HCT116 (cell line): ENCODE results near the gene SLC26A9. TPM values are rescaled to one million over a fixed set of nuclear protein-coding genes. Genes with fewer than 3 reads are reported as not detected.

ENCODE experiments used
- ATAC-seq: fragments of 200-7000 bp; cut with Tn5 transposase; 2 replicates; pipeline ENCODE4 v1.9.1; 2020; ENCODE audit warnings: mild to moderate bottlenecking, moderate library complexity
- BruUV-seq: library from RNA; stranded (reverse); fragments of 400-500 nt; replicated peaks from 2 replicates; lab custom pipeline; 2021; lab: Mats Ljungman, UMichigan
- CTCF ChIA-PET: fragments of 300-600 bp; sonication (Branson Sonifier 250); formaldehyde crosslinking; loops from one replicate; lab custom pipeline; 2021; ENCODE audit warnings: antibody characterized with exemption; lab: Charles Lee
- POLR2A ChIA-PET: fragments of 300-600, 350-600 bp; sonication (Branson Sonifier 250); formaldehyde crosslinking; loops from one replicate; lab custom pipeline; 2021; ENCODE audit warnings: antibody characterized with exemption; lab: Charles Lee
- RAD21 ChIA-PET, 2 experiments: fragments of 300-600 bp; sonication (Branson Sonifier 250); formaldehyde crosslinking; loops; one replicate each; lab custom pipeline; 2023; ENCODE audit warnings: low total read pairs in 2 of 2; ENCODE audit not compliant: uncharacterized antibody in 2 of 2, unreplicated experiment in 2 of 2, low non-redundant PET in 1 of 2; lab: Charles Lee
- DNase-seq: peaks from one replicate; pipeline ENCODE4 v3.0.0-alpha.2; 2010; ENCODE audit warnings: low read depth, low spot score
- H2AFZ ChIP-seq: fragments of 200-600 bp; shearing (Covaris generic), sonication (generic); 2 replicates; pipeline ENCODE4 v1.6.1; 2017; ENCODE audit warnings: low read depth, mixed run types, mixed read lengths, antibody characterized with exemption, low read length; ENCODE audit not compliant: poor library complexity, severe bottlenecking
- H3K27ac ChIP-seq: 2 replicates; pipeline ENCODE4 v1.5.1; 2012; ENCODE audit warnings: low read depth, low read length
- H3K27me3 ChIP-seq: fragments of 200-600 bp; sonication (generic); 2 replicates; pipeline ENCODE4 v1.6.1; 2016; ENCODE audit warnings: mixed run types, low read length, mixed read lengths; ENCODE audit not compliant: insufficient read depth
- H3K36me3 ChIP-seq, 2 experiments: fragments of 200-500 bp in 1 of 2; fragments of 200-600 bp in 1 of 2; sonication (Bioruptor generic) in 1 of 2; sonication (generic) in 1 of 2; 2 replicates each; pipeline versions ENCODE4 v1.5.1 to v1.6.1; 2014 to 2016; ENCODE audit warnings: low read length in 2 of 2, inconsistent platforms in 1 of 2, mixed read lengths in 1 of 2, mixed run types in 1 of 2; ENCODE audit not compliant: insufficient read depth in 2 of 2, control insufficient read depth in 1 of 2
- H3K4me1 ChIP-seq, 2 experiments: fragments of 200-600 bp in 1 of 2; sonication (generic) in 1 of 2; 2 replicates each; pipeline versions ENCODE4 v1.5.1 to v1.6.1; 2012 to 2017; ENCODE audit warnings: low read length in 2 of 2, inconsistent platforms in 1 of 2, mild to moderate bottlenecking in 1 of 2, mixed read lengths in 1 of 2, mixed run types in 1 of 2, moderate library complexity in 1 of 2; ENCODE audit not compliant: insufficient read depth in 2 of 2, control insufficient read depth in 1 of 2
- H3K4me2 ChIP-seq: fragments of 200-600 bp; sonication (generic); 2 replicates; pipeline ENCODE4 v1.6.1; 2017; ENCODE audit warnings: mixed run types, low read length, mixed read lengths
- H3K4me3 ChIP-seq, 2 experiments: fragments of 200-600 bp in 1 of 2; sonication (generic) in 1 of 2; replicated peaks in 1 of 2; 2 replicates each; pipeline ENCODE4 v1.5.1; 2011 to 2016; ENCODE audit warnings: low read length in 2 of 2, control low read depth in 1 of 2, low read depth in 1 of 2, mild to moderate bottlenecking in 1 of 2, mixed read lengths in 1 of 2, mixed run types in 1 of 2
- H3K79me2 ChIP-seq: fragments of 200-600 bp; sonication (generic); 2 replicates; pipeline ENCODE4 v1.6.1; 2017; ENCODE audit warnings: mild to moderate bottlenecking, mixed run types, low read length, moderate library complexity, mixed read lengths; ENCODE audit not compliant: insufficient read depth
- H3K9ac ChIP-seq: fragments of 200-600 bp; sonication (generic); 2 replicates; pipeline ENCODE4 v1.6.1; 2016; ENCODE audit warnings: low read length, mixed read lengths
- H3K9me2 ChIP-seq: fragments of 200-600 bp; sonication (generic), shearing (Covaris generic); 2 replicates; pipeline ENCODE4 v1.6.1; 2017; ENCODE audit warnings: mixed run types, mild to moderate bottlenecking, moderate library complexity; ENCODE audit not compliant: insufficient read depth
- H3K9me3 ChIP-seq, 2 experiments: fragments of 200-500 bp in 1 of 2; fragments of 200-600 bp in 1 of 2; sonication (Bioruptor generic) in 1 of 2; sonication (generic) in 1 of 2; 2 replicates each; pipeline ENCODE4 v1.6.1; 2014 to 2017; ENCODE audit warnings: low read length in 2 of 2, mixed read lengths in 2 of 2, inconsistent platforms in 1 of 2, low read depth in 1 of 2, mild to moderate bottlenecking in 1 of 2, mixed run types in 1 of 2, moderate library complexity in 1 of 2; ENCODE audit not compliant: control insufficient read depth in 1 of 2, insufficient read depth in 1 of 2
- H4K20me1 ChIP-seq: fragments of 200-600 bp; sonication (generic), shearing (Covaris generic); 2 replicates; pipeline ENCODE4 v1.6.1; 2017; ENCODE audit warnings: mixed run types, mild to moderate bottlenecking, moderate library complexity; ENCODE audit not compliant: insufficient read depth
- EGR1 ChIP-seq: IDR thresholded peaks from 2 replicates; pipeline ENCODE4 v1.6.1; 2012; ENCODE audit warnings: low read depth
- EZH2 ChIP-seq: fragments of 200-600 bp; sonication (generic); IDR thresholded peaks from 2 replicates; pipeline ENCODE4 v1.6.1; 2017; ENCODE audit warnings: antibody characterized with exemption, mixed run types
- EZH2phosphoT487 ChIP-seq: fragments of 200-600 bp; IDR thresholded peaks from 2 replicates; pipeline ENCODE4 v1.6.1; 2018; ENCODE audit warnings: antibody characterized with exemption, borderline replicate concordance
- POLR2A ChIP-seq: IDR thresholded peaks from 2 replicates; pipeline ENCODE4 v1.7.0; 2011; ENCODE audit warnings: borderline replicate concordance; ENCODE audit not compliant: insufficient read depth, insufficient read length; ENCODE audit errors: extremely low read depth
- TCF7L2 ChIP-seq: IDR thresholded peaks from 2 replicates; pipeline ENCODE4 v1.7.0; 2011; ENCODE audit warnings: borderline replicate concordance, inconsistent platforms; ENCODE audit not compliant: insufficient read depth, insufficient read length; ENCODE audit errors: extremely low read depth
- ZFX ChIP-seq: fragments of 450-650 bp; IDR thresholded peaks from 2 replicates; pipeline ENCODE4 v1.6.1; 2017
- ZNF274 ChIP-seq: fragments of 200-500 bp; sonication (Bioruptor generic); IDR thresholded peaks from 2 replicates; pipeline ENCODE4 v1.6.1; 2014; ENCODE audit warnings: mild to moderate bottlenecking, low read depth, low read length, inconsistent platforms
- intact Hi-C: fragments of 100-400 bp; cut with micrococcal nuclease; formaldehyde crosslinking; loops from 2 replicates; pipeline ENCODE4 v1.10.0; 2022
- total RNA-seq: library from RNA; stranded (reverse); gene quantifications from one replicate; pipeline ENCODE4 v1.2.1, GENCODE V29; 2021; ENCODE audit not compliant: unreplicated experiment
- TF ChIP-seq, protein P1 (sequence below), 3 experiments: fragments of 200-600 bp in 1 of 3; sonication (generic) in 1 of 3; IDR thresholded peaks in 2 of 3; conservative IDR thresholded peaks in 1 of 3; 2 replicates each; pipeline ENCODE4 v1.5.1; 2012 to 2017; ENCODE audit warnings: low read depth in 2 of 3, low read length in 2 of 3, antibody characterized with exemption in 1 of 3, borderline replicate concordance in 1 of 3, control low read depth in 1 of 3, mild to moderate bottlenecking in 1 of 3, mixed read lengths in 1 of 3, mixed run types in 1 of 3, moderate library complexity in 1 of 3; ENCODE audit not compliant: insufficient read depth in 1 of 3
- TF ChIP-seq, protein P2 (sequence below): IDR thresholded peaks from 2 replicates; pipeline ENCODE4 v1.6.1; 2012; ENCODE audit warnings: low read depth

SLC26A9 gene
- total RNA-seq, 1 experiment from 2014 or later: not detected

DNA sequence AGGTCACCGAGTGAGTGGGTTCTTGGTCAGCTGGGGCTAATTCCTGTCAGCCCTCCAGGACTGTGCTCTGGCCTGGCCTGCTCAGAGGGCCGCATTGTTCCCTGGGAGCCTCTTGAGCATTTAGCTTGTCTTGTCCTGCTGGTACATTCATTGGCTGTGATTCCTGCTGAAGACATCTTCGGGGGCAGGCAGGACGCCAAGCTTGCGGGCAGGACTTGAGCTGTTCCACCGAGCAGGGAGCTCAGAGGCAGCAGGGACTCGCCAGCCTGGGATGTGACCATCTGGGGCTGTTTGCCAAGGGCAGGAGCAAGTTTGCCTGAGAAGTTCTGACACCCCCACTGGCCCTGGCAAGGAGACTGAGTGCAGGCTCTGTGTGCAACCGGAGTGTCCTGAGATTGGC is 7.0 kb upstream of the SLC26A9 start:
- Histone ChIP-seq H3K4me2 (no peak overlapping the region), H2AFZ (no peak overlapping the region), H3K79me2 (no peaks in the 10 kb centered on the region), H4K20me1 (no peaks in the 10 kb centered on the region), H3K9ac (no peak overlapping the region), H3K4me1 (peaks cover 0 to under 1% of the 10 kb centered on the region in 2 experiments; a peak in 1 of 4 replicates), H3K27me3 (peaks cover 37% of the 10 kb centered on the region; the same call in 1 of the 2 replicates), H3K9me3 (no peaks in the 10 kb centered on the region), H3K27ac (no peak overlapping the region), H3K9me2 (no peaks in the 10 kb centered on the region), H3K36me3 (no peaks in the 10 kb centered on the region), H3K4me3 (no peak overlapping the region)
- TF ChIP-seq, protein P1, sequence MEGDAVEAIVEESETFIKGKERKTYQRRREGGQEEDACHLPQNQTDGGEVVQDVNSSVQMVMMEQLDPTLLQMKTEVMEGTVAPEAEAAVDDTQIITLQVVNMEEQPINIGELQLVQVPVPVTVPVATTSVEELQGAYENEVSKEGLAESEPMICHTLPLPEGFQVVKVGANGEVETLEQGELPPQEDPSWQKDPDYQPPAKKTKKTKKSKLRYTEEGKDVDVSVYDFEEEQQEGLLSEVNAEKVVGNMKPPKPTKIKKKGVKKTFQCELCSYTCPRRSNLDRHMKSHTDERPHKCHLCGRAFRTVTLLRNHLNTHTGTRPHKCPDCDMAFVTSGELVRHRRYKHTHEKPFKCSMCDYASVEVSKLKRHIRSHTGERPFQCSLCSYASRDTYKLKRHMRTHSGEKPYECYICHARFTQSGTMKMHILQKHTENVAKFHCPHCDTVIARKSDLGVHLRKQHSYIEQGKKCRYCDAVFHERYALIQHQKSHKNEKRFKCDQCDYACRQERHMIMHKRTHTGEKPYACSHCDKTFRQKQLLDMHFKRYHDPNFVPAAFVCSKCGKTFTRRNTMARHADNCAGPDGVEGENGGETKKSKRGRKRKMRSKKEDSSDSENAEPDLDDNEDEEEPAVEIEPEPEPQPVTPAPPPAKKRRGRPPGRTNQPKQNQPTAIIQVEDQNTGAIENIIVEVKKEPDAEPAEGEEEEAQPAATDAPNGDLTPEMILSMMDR (IDR thresholded peaks at IDR 0.05 in 2 of 3, conservative IDR thresholded peaks at IDR 0.05 in 1 of 3; ENCODE audit: borderline replicate concordance in 1 of 3, insufficient read depth in 1 of 3, low read depth in 2 of 3, low read length in 2 of 3): no peak
- TF ChIP-seq ZFX: no peak
- no peak for TF ChIP-seq ZNF274
- TF ChIP-seq EGR1: no peak
- TF ChIP-seq POLR2A: no peak
- no peak for TF ChIP-seq EZH2phosphoT487
- TF ChIP-seq TCF7L2: no peak
- TF ChIP-seq EZH2: no peak
- TF ChIP-seq, protein P2, sequence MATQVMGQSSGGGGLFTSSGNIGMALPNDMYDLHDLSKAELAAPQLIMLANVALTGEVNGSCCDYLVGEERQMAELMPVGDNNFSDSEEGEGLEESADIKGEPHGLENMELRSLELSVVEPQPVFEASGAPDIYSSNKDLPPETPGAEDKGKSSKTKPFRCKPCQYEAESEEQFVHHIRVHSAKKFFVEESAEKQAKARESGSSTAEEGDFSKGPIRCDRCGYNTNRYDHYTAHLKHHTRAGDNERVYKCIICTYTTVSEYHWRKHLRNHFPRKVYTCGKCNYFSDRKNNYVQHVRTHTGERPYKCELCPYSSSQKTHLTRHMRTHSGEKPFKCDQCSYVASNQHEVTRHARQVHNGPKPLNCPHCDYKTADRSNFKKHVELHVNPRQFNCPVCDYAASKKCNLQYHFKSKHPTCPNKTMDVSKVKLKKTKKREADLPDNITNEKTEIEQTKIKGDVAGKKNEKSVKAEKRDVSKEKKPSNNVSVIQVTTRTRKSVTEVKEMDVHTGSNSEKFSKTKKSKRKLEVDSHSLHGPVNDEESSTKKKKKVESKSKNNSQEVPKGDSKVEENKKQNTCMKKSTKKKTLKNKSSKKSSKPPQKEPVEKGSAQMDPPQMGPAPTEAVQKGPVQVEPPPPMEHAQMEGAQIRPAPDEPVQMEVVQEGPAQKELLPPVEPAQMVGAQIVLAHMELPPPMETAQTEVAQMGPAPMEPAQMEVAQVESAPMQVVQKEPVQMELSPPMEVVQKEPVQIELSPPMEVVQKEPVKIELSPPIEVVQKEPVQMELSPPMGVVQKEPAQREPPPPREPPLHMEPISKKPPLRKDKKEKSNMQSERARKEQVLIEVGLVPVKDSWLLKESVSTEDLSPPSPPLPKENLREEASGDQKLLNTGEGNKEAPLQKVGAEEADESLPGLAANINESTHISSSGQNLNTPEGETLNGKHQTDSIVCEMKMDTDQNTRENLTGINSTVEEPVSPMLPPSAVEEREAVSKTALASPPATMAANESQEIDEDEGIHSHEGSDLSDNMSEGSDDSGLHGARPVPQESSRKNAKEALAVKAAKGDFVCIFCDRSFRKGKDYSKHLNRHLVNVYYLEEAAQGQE: no peak
- ATAC-seq (no peak), DNase-seq (no peak)
- no TSS peak for BruUV-seq
- intact Hi-C loops: no loop called here
- CTCF ChIA-PET: no interaction called here
- POLR2A ChIA-PET: no interaction called here
- RAD21 ChIA-PET: interaction anchor here in 1 of 2 experiments (1.5 kb wide), 1 partner anchor 27 kb away, joined by 6 read pairs; no protein-coding TSS in a partner anchor
